GM11168 (cell line): Measurements from ENCODE around the gene SEPTIN5.

Experiments
- in situ Hi-C: fragments of 300-500 bp; cut with MboI; formaldehyde crosslinking; loops from one replicate; pipeline ENCODE4 v1.12.0; 2022; ENCODE audit warnings: low sequenced_read_pairs; ENCODE audit not compliant: unreplicated experiment

The SEPTIN5 gene

GRCh38 chr22:19744350-19745006, 30.2 kb downstream of the SEPTIN5 start:
- in situ Hi-C loops = no loop called here

DNA sequence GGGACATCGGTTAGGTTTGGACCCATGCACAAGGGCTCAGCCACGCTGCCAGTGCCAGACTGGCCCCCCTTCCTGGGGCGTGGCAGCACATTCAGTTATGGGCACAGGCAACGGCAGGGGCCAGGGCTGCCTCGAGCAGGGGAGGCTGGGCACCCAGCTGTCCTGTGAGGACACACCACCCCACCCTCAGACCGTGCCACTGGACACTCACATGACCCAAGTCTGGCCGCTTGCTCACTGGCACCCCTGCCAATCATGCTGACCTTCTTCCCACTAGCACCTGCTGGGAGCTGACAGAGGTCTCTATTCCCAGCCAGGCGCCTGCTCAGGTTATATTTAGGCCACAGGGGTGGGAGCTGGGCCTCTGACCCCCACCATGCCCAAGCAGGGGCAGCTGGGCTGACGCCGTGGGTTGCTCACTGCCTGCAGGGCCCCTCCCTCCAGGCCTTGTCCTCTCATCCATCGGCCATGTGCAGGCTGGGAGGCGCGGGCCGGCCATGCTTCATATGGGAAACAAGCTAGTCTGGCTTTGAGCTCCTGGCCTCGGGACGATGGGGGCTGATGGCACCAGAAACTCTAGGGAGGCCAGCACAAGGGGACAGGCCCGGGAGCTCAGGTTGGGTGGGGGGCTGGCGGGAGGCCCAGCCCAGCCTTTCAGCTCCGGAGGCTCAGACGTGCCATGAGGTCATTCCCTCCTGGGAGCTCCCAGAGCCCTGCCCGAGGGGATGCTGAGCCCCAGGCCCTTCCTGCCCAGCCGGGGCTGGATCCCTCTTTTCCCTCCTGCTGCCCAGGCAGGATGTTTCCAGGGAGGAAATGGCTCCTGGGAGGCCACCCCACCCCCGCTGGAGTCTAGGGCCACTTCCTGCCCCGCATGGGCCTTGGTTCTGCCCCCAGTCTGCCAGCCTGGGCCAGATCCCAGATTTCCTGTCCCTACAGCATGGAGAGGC, 31.1 kb downstream of the SEPTIN5 start:
- in situ Hi-C loops = no loop called here

DNA sequence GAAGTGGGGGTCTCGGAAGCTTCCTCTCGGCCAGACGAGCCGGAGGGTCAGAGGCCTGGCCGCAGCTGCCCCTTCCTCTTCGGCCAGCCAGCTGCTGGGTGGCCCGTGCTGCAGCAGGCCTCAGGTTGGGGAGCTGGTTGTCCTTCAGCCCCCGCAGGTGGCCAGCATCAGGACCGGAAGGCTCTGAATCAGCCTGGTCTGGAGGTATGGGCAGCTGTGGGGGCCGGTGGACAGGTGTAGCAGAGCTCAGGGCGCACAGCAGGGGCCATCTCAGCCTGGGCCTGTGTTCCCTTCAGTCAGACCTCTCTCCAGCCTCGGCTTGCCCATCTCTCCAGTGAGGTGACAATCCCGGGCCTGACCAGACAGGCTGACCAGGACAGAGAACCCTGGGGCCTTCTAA, 32.4 kb downstream of the SEPTIN5 start:
- in situ Hi-C loops = no loop called here

GRCh38 chr22:19747551-19747950, 33.2 kb downstream of the SEPTIN5 start:
- in situ Hi-C loops = no loop called here

GRCh38 chr22:19748139-19748538, 33.8 kb downstream of the SEPTIN5 start:
- in situ Hi-C loops = no loop called here

- in situ Hi-C loops = no loop called here
Measured at GRCh38 chr22:19748991-19749664, 34.8 kb downstream of the SEPTIN5 start.

DNA sequence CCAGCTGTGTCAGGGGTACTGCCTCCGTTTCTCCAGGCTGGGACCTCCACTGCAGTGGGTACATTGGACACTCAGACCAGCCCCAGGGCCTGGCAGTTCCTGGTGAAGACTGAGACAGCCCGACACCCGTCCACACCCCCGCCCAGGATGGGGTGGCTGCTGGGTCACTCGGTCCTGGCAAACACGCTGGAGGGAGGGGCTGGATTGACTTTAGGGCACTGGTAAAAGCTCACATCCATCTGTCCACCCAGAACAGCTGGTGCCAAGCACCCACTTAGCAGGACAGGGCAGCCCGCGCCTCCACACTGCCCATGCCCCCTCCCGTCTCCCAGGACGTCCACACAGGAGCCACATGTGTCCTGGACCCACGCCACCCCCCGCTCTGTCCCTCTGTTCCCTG, 35.6 kb downstream of the SEPTIN5 start:
- in situ Hi-C loops = no loop called here

GRCh38 chr22:19750507-19751490, 36.5 kb downstream of the SEPTIN5 start:
- in situ Hi-C loops = no loop called here

DNA sequence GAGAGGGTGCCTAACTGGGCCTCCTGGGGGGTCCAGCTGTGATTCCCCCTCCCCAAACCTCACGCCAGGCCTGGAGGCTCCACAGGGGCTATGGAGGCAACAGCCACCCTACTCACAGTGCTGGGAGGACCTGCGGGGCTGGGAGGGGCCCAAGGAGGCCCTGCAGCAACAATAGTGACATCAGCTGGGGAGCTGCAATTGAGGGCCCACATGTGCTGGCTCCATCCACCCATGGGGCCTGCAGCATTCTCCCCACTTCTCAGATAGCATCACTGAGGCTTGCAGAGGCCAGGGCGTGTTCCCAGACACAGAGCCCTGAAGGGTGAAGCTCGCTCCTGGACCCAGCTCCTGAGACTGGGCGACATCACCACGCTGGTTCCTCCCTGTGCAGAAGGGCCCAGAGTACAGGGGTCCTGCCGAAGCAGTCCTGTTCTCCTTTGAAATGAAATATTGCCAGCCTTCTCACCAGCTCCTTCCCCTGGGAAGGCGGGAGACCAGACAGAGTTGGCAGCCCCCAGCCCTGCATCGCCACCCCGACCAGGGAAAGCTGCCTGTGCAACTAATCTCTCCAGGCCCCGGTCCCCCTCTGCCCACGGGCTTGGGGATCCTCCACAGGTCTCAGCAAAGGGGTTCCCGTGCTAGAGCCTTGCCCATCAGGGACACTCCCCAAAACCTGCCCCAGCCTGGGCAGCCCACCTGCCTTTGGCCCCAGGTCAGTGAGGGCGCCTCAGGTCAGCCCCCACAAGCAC, 37.4 kb downstream of the SEPTIN5 start:
- in situ Hi-C loops = no loop called here

GRCh38 chr22:19753090-19753842, 39.0 kb downstream of the SEPTIN5 start:
- in situ Hi-C loops = no loop called here

- in situ Hi-C loops = no loop called here
Measured at GRCh38 chr22:19753996-19754700, 39.8 kb downstream of the SEPTIN5 start.

DNA sequence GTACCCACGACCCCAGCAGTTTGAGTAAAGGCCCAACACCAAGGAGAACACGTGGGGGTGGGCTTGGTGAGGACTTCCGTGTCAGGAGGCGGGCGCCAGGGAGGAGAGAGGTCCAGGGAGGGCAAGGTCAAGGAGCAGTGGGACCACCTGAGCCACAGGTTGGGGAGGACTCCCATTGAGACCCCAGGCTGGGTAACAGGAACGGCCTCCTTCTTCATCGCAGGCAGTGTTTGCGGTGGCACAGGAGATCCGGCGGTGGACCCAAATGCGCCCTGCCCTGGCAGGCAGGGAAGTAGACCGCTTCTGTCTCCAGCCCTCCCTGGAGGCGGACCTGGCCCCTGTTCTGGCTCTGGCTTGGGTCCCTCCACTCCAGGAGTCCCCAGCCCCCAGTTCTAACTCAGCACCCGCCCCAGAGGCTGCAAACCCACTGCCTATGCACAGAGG, 40.4 kb downstream of the SEPTIN5 start:
- in situ Hi-C loops = no loop called here

DNA sequence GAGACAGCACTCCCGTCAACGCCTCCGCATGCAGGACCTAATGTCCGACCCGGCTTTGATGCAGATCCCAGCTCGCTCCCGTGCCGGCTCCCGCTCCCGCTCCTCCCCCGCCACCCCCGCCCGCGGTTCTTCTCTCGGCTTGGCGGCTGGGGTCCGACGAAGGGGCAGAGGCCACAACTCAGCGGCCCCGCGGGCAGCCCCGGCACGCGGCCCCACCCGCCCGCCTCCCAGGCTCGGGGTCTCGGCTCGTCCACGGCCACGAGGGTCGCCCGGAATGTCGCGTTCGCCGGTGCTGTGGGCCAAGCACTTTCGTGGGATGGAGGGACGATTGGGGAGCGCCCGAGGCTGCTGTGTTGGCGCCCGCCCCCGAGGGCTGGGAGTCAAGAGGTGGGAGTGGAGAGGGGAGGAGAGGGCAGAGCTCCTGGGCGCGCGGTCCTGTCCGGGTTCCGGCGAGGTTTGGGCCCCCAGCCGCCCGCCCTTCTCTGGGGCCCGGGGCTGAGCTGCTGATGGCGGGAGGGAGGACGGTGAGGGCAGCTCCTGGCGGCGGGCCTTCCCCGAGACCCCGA, 40.9 kb downstream of the SEPTIN5 start:
- in situ Hi-C loops = no loop called here

DNA sequence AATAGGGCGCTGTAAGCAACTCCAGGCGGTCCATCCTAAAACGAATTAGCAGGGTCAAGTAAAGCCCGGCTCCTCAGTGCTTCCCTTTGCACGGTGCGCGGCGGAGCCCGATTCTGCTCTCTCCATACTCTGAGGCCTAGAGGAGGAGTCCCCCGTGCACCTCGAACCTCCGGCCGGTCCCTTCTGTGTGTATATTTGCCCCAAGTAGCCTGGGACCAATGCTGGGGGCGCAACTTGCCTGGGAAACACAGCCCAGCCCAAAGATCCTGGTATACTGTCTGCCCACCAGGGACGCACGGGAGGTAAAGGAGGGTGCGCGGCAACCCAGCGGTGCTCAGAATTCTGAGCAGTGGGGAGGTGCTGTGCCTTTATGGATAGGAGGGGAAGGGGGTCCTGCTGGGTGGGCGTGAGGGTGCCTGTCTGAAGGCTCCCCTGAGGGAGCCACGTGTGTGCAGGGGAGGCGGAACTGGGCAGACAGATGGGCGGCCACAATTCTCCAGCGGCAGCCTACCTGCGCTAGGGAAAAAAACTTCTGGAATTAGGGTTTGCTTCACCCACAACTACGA, 41.5 kb downstream of the SEPTIN5 start:
- in situ Hi-C loops = no loop called here

- in situ Hi-C loops = no loop called here
Measured at GRCh38 chr22:19756288-19757128, 42.2 kb downstream of the SEPTIN5 start.
